K562 (cell line): ENCODE measurements around the gene ATAD5. TPM values are rescaled to one million over a fixed set of nuclear protein-coding genes. Genes with fewer than 3 reads are reported as not detected.

ENCODE experiments used
- ATAC-seq: fragments of 200-7000 bp; cut with Tn5 transposase; 3 replicates; pipeline ENCODE4 v1.9.1; 2020; ENCODE audit warnings: moderate library complexity
- BruUV-seq: library from RNA; stranded (reverse); fragments of 400-500 nt; replicated peaks from 2 replicates; lab custom pipeline; 2021; lab: Mats Ljungman, UMichigan
- CTCF ChIA-PET: fragments of 300-600 bp; formaldehyde crosslinking; extraction: SDS; loops from one replicate; lab custom pipeline; 2021; ENCODE audit warnings: low intra/inter-chr PET ratio; lab: Yijun Ruan, JAX
- POLR2A ChIA-PET: fragments of 300-600, 350-650 bp; sonication (Branson Sonifier 250); formaldehyde crosslinking; extraction: SDS; loops from one replicate; lab custom pipeline; 2021; ENCODE audit warnings: antibody characterized with exemption, inconsistent platforms; lab: Yijun Ruan, JAX
- DNase-seq, 4 experiments: peaks; one replicate each; pipeline versions ENCODE4 v3.0.0 to v3.0.0-alpha.2; 2011 to 2018; ENCODE audit warnings: low spot score in 3 of 4, mixed read lengths in 3 of 4; ENCODE audit errors: extremely low read depth in 1 of 4
- FAIRE-seq: peaks from 2 replicates; lab custom pipeline; 2011; peaks lifted over from hg19 to GRCh38; lab: Jason Lieb, UNC
- H2AFZ ChIP-seq: 2 replicates; pipeline ENCODE4 v1.6.0; 2011; ENCODE audit warnings: low read depth, low read length, control low read depth, inconsistent platforms
- H3K27ac ChIP-seq: fragments of 200-600 bp; 3 replicates; pipeline ENCODE4 v1.8.0; 2011; ENCODE audit warnings: low read depth, mild to moderate bottlenecking, control low read depth, inconsistent platforms, low read length, moderate library complexity, mixed read lengths; ENCODE audit errors: extremely low read depth
- H3K27me3 ChIP-seq, 2 experiments: fragments of 300-600 bp in 1 of 2; 2 replicates in 1 of 2; 3 replicates in 1 of 2; pipeline versions ENCODE4 v1.6.0 to v1.8.0; 2011; ENCODE audit warnings: inconsistent platforms in 2 of 2, low read length in 2 of 2, mild to moderate bottlenecking in 1 of 2, mixed read lengths in 1 of 2, moderate library complexity in 1 of 2; ENCODE audit not compliant: control insufficient read depth in 2 of 2, insufficient read depth in 2 of 2
- H3K36me3 ChIP-seq: fragments of 300-600 bp; 3 replicates; pipeline ENCODE4 v1.8.0; 2011; ENCODE audit warnings: mild to moderate bottlenecking, low read length, inconsistent platforms; ENCODE audit not compliant: control insufficient read depth, insufficient read depth
- H3K4me1 ChIP-seq, 2 experiments: fragments of 200-600 bp in 1 of 2; replicated peaks in 1 of 2; 2 replicates in 1 of 2; 3 replicates in 1 of 2; pipeline versions ENCODE4 v1.5.1 to v1.8.0; 2011; ENCODE audit warnings: inconsistent platforms in 2 of 2, low read length in 2 of 2, mild to moderate bottlenecking in 1 of 2, mixed read lengths in 1 of 2, moderate library complexity in 1 of 2; ENCODE audit not compliant: control insufficient read depth in 2 of 2, insufficient read depth in 2 of 2
- H3K4me2 ChIP-seq: 2 replicates; pipeline ENCODE4 v1.6.1; 2011; ENCODE audit warnings: low read length, control low read depth, inconsistent platforms, mixed read lengths; ENCODE audit not compliant: insufficient read depth
- H3K4me3 ChIP-seq: fragments of 200-600 bp; sonication (generic), shearing (Covaris generic); 2 replicates; pipeline ENCODE4 v1.5.1; 2016; ENCODE audit warnings: control low read depth, inconsistent platforms
- H3K79me2 ChIP-seq: fragments of 200-600 bp; 3 replicates; pipeline ENCODE4 v1.8.0; 2011; ENCODE audit warnings: low read length, inconsistent platforms; ENCODE audit not compliant: control insufficient read depth, insufficient read depth
- H3K9ac ChIP-seq, 2 experiments: 2 replicates each; pipeline versions ENCODE4 v1.6.0 to v1.6.1; 2011; ENCODE audit warnings: low read depth in 2 of 2, low read length in 2 of 2, control low read depth in 1 of 2, inconsistent platforms in 1 of 2, mild to moderate bottlenecking in 1 of 2, mixed read lengths in 1 of 2; ENCODE audit not compliant: insufficient read depth in 1 of 2
- H3K9me1 ChIP-seq: one replicate; pipeline ENCODE4 v1.6.0; 2011; ENCODE audit warnings: inconsistent platforms, mild to moderate bottlenecking, low read length, moderate library complexity; ENCODE audit not compliant: control insufficient read depth, insufficient read depth
- H3K9me3 ChIP-seq: replicated peaks from 2 replicates; pipeline ENCODE4 v1.5.1; 2011; ENCODE audit warnings: low read depth, low read length, inconsistent platforms; ENCODE audit not compliant: control insufficient read depth, insufficient read depth
- H4K20me1 ChIP-seq: replicated peaks from 2 replicates; pipeline ENCODE4 v1.6.1; 2011; ENCODE audit warnings: low read length, inconsistent platforms, mixed read lengths; ENCODE audit not compliant: control insufficient read depth, insufficient read depth
- CREBBP ChIP-seq: IDR thresholded peaks from one replicate; pipeline ENCODE4 v1.6.1; 2012; ENCODE audit warnings: low read depth, mild to moderate bottlenecking, control low read depth, inconsistent platforms, low read length
- HOXB6 ChIP-seq: fragments of 250-450 bp; sonication (Bioruptor Pico); IDR thresholded peaks from 2 replicates; pipeline ENCODE4 v1.5.1; 2022; ENCODE audit warnings: mild to moderate bottlenecking, borderline replicate concordance
- IFI16 ChIP-seq: fragments of 250-450 bp; sonication (Bioruptor Pico); IDR thresholded peaks from 2 replicates; pipeline ENCODE4 v2.1.2; 2022; ENCODE audit warnings: mild to moderate bottlenecking, inconsistent platforms
- MBD1 ChIP-seq: fragments of 250-450 bp; sonication (Bioruptor Pico); IDR thresholded peaks from 2 replicates; pipeline ENCODE4 v1.8.0; 2022; ENCODE audit warnings: inconsistent platforms
- NR4A1 ChIP-seq, 2 experiments: fragments of 250-450 bp in 1 of 2; fragments of 450-650 bp in 1 of 2; sonication (Bioruptor Pico) in 1 of 2; IDR thresholded peaks; 2 replicates each; pipeline versions ENCODE4 v1.4.0 to v1.6.1; 2016 to 2020; ENCODE audit warnings: mild to moderate bottlenecking in 2 of 2, missing compliant biosample characterization in 1 of 2, missing genetic modification characterization in 1 of 2, moderate library complexity in 1 of 2
- POLR2H ChIP-seq: IDR thresholded peaks from 2 replicates; pipeline ENCODE4 v1.6.1; 2016; ENCODE audit warnings: missing genetic modification characterization, low read depth, mild to moderate bottlenecking, control low read depth, missing compliant biosample characterization, moderate library complexity
- TAF9B ChIP-seq: fragments of 450-650 bp; IDR thresholded peaks from 2 replicates; pipeline ENCODE4 v1.6.1; 2018; ENCODE audit warnings: mild to moderate bottlenecking; ENCODE audit not compliant: partially characterized antibody
- ZBTB9 ChIP-seq: fragments of 450-650 bp; formaldehyde crosslinking; IDR thresholded peaks from 2 replicates; pipeline ENCODE4 v1.4.0; 2020; ENCODE audit warnings: mild to moderate bottlenecking, moderate library complexity
- ZC3H11A ChIP-seq: IDR thresholded peaks from 2 replicates; pipeline ENCODE4 v1.6.1; 2012; ENCODE audit warnings: low read depth, low read length, improper control_type of control experiment
- ZNF232 ChIP-seq: sonication (generic); formaldehyde crosslinking; IDR thresholded peaks from 2 replicates; pipeline ENCODE4 v1.8.0; 2022; ENCODE audit warnings: mild to moderate bottlenecking, missing genetic modification reagents
- ZNF24 ChIP-seq: fragments of 450-650 bp; IDR thresholded peaks from 2 replicates; pipeline ENCODE4 v1.6.1; 2016
- ZNF644 ChIP-seq: fragments of 200-800 bp; sonication (Bioruptor generic); IDR thresholded peaks from 2 replicates; pipeline ENCODE4 v1.6.1; 2016; ENCODE audit warnings: low read depth, missing genetic modification characterization, missing compliant biosample characterization
- WGBS: fragments of 100-300 bp; shearing (Covaris generic); methylation state at CpG from one replicate; pipeline ENCODE4 v1.1.6; 2016; ENCODE audit warnings: low coverage, mixed read lengths; ENCODE audit not compliant: insufficient coverage; ENCODE audit errors: missing lambda C conversion rate; 5-methylcytosine and 5-hydroxymethylcytosine counted together
- in situ Hi-C: fragments of 300-500 bp; cut with MboI; formaldehyde crosslinking; loops from 4 replicates; pipeline ENCODE4 v1.15.0; 2018; ENCODE audit warnings: inconsistent platforms, mixed read lengths
- intact Hi-C: fragments of 100-400 bp; cut with micrococcal nuclease; formaldehyde crosslinking; loops from 2 replicates; pipeline ENCODE4 v1.14.2; 2022
- polyA plus RNA-seq, 8 experiments: library from polyadenylated mRNA; depleted of rRNA in 4 of 8; stranded (reverse) in 5 of 8; unstranded in 3 of 8; fragments of >200 nt; fragmentation: Nextera tagmentation in 2 of 8; fragmentation: Illumina TruSeq in 1 of 8; extraction: Ambion mirVana in 2 of 8; extraction: Trizol in 1 of 8; gene quantifications; 2 replicates each; pipeline versions ENCODE4 v1.2.1 to v1.2.3, GENCODE V29; 2011 to 2014; ENCODE audit warnings: inconsistent platforms in 1 of 8, missing spikeins in 1 of 8
- total RNA-seq, 7 experiments: library from RNA; depleted of rRNA in 6 of 7; stranded (reverse); fragments of >200 nt in 6 of 7; fragmentation: Illumina TruSeq in 2 of 7; extraction: Trizol in 2 of 7; gene quantifications; 2 replicates each; pipeline versions ENCODE4 v1.2.1 to v1.2.3, GENCODE V29; 2011 to 2021; ENCODE audit warnings: low replicate concordance in 1 of 7

Gene ATAD5
- total and polyA plus RNA-seq, 9 of the 15 experiments (the other 6 are each of a cell fraction or from before 2014, with no cell fraction given): 4.6 to 25.6 (median 19.5) TPM

GRCh38 chr17:30827082-30827481, 4.7 kb upstream of the ATAD5 start:
- POLR2A ChIA-PET: interaction anchor here (0.6 kb wide), 1 partner anchor 88 kb away, joined by 3 read pairs; no protein-coding TSS in a partner anchor
- Histone ChIP-seq H3K4me3 (no peak overlapping the region), H2AFZ (0 out of 2 replicates have a peak overlapping the region, but pooled peaks have one; percentile 52), H3K9ac (no peak overlapping the region), H3K4me1 (peaks cover 30 to 31% of the 10 kb centered on the region in 2 experiments), H3K4me2 (no peak overlapping the region), H3K9me1 (no peaks in the 10 kb centered on the region), H3K36me3 (peaks cover 1% of the 10 kb centered on the region; the same call in 1 of the 3 replicates), H3K27ac (no peak overlapping the region; the same call in 2 of the 3 replicates), H4K20me1 (no peaks in the 10 kb centered on the region), H3K79me2 (peaks cover 36% of the 10 kb centered on the region), H3K9me3 (no peaks in the 10 kb centered on the region), H3K27me3 (no peaks in the 10 kb centered on the region)
- 82% methylated on average over 3 of the region's 6 CpGs for WGBS
- in situ Hi-C loops (no loop called here), intact Hi-C loops (loop anchor here (10.0 kb wide), 2 partner anchors 92 to 518 kb away; no protein-coding TSS in a partner anchor)
- no TSS peak for BruUV-seq
- ATAC-seq: no peak
- no peak for TF ChIP-seq IFI16 (CRISPR knock-in tag)
- no peak for TF ChIP-seq HOXB6
- TF ChIP-seq ZNF232 (CRISPR knock-in tag): no peak
- CTCF ChIA-PET: no interaction called here
- no peak for FAIRE-seq
- DNase-seq: no peak

- no peak for FAIRE-seq
- WGBS: 65% methylated on average over 5 of the region's 5 CpGs
- intact Hi-C loops (loop anchor here (10.0 kb wide), 2 partner anchors 94 to 516 kb away; no protein-coding TSS in a partner anchor), in situ Hi-C loops (no loop called here)
- no peaks in the 10 kb centered on the region for H3K27me3 ChIP-seq
- TF ChIP-seq ZBTB9 (CRISPR knock-in tag): no peak
- TF ChIP-seq NR4A1 (CRISPR knock-in tag; IDR thresholded peaks at IDR 0.05): no peak
- no peak for TF ChIP-seq NR4A1 (tag; IDR thresholded peaks at IDR 0.05)
- no peak for TF ChIP-seq CREBBP
- TF ChIP-seq TAF9B: no peak
- no peak for TF ChIP-seq ZNF24
- no peak for TF ChIP-seq POLR2H
- no peak for TF ChIP-seq ZC3H11A
- TF ChIP-seq ZNF644 (tag): no peak
- TF ChIP-seq MBD1 (CRISPR knock-in tag): no peak
- H2AFZ ChIP-seq: peak overlapping the region; percentile 30; the same call in 1 of the 2 replicates
- H3K9me3 ChIP-seq: no peaks in the 10 kb centered on the region
- POLR2A ChIA-PET: no interaction called here
- no peaks in the 10 kb centered on the region; the same call in 1 of the 2 replicates for H4K20me1 ChIP-seq
- peaks cover 26 to 28% of the 10 kb centered on the region in 2 experiments; a peak in 4 of 5 replicates for H3K4me1 ChIP-seq
- H3K9me1 ChIP-seq: no peaks in the 10 kb centered on the region
- no peak overlapping the region for H3K4me2 ChIP-seq
- BruUV-seq: no TSS peak
- no peak for DNase-seq
- peaks cover 35% of the 10 kb centered on the region for H3K79me2 ChIP-seq
- no peak overlapping the region for H3K9ac ChIP-seq
- no peak overlapping the region for H3K4me3 ChIP-seq
- ATAC-seq: no peak
- no peak overlapping the region for H3K27ac ChIP-seq
- CTCF ChIA-PET: no interaction called here
- peaks cover 5% of the 10 kb centered on the region; the same call in 2 of the 3 replicates for H3K36me3 ChIP-seq
Observed at GRCh38 chr17:30829022-30829421, 2.7 kb upstream of the ATAD5 start.
